ENCODE results near the gene NELFA.
"Not testable (repeated sequence)": the region's sequence is repeated elsewhere in the genome, so short reads cannot be mapped to it uniquely, and the experiment has no call there.

GRCh38 chr4:2003361-2003760, 5.4 kb downstream of the NELFA start:
- TF ChIP-seq CTCF, EP300 (IDR thresholded peaks at IDR 0.05): not testable (repeated sequence)
